ENCODE results near the gene LITAF.

The LITAF gene

GRCh38 chr16:11619327-11619851, 32.7 kb upstream of the LITAF start:
- no peak overlapping the region for H3K9ac ChIP-seq (ENCODE audit: low read length)
- H3K27ac ChIP-seq (ENCODE audit: low read length) = no peak overlapping the region
- H3K4me3 ChIP-seq (ENCODE audit: low read length) = no peak overlapping the region
- no peaks in the 10 kb centered on the region for H3K9me3 ChIP-seq (ENCODE audit: control insufficient read depth, low read depth, low read length)
- H3K27me3 ChIP-seq (ENCODE audit: control insufficient read depth, insufficient read depth, low read length) = no peaks in the 10 kb centered on the region
- H3K4me1 ChIP-seq (ENCODE audit: control insufficient read depth, low read depth, low read length) = peaks cover 16% of the 10 kb centered on the region
- H3K36me3 ChIP-seq (ENCODE audit: control insufficient read depth, low read depth, low read length) = no peaks in the 10 kb centered on the region

- H3K9me3 ChIP-seq (ENCODE audit: control insufficient read depth, low read depth, low read length) = no peaks in the 10 kb centered on the region
- peaks cover 16% of the 10 kb centered on the region for H3K4me1 ChIP-seq (ENCODE audit: control insufficient read depth, low read depth, low read length)
- H3K27me3 ChIP-seq (ENCODE audit: control insufficient read depth, insufficient read depth, low read length) = no peaks in the 10 kb centered on the region
- H3K9ac ChIP-seq (ENCODE audit: low read length) = no peak overlapping the region
- no peaks in the 10 kb centered on the region for H3K36me3 ChIP-seq (ENCODE audit: control insufficient read depth, low read depth, low read length)
- no peak overlapping the region for H3K4me3 ChIP-seq (ENCODE audit: low read length)
- H3K27ac ChIP-seq (ENCODE audit: low read length) = no peak overlapping the region
These were observed 31.5 kb upstream of the LITAF start for GRCh38 chr16:11618107-11618717.

- Histone ChIP-seq H3K4me1 (ENCODE audit: control insufficient read depth, low read depth, low read length) (peaks cover 24% of the 10 kb centered on the region), H3K27me3 (ENCODE audit: control insufficient read depth, insufficient read depth, low read length) (no peaks in the 10 kb centered on the region), H3K4me3 (ENCODE audit: low read length) (no peak overlapping the region), H3K9me3 (ENCODE audit: control insufficient read depth, low read depth, low read length) (no peaks in the 10 kb centered on the region), H3K36me3 (ENCODE audit: control insufficient read depth, low read depth, low read length) (no peaks in the 10 kb centered on the region), H3K9ac (ENCODE audit: low read length) (no peak overlapping the region), H3K27ac (ENCODE audit: low read length) (no peak overlapping the region)
These were observed 29.2 kb upstream of the LITAF start for GRCh38 chr16:11615748-11616447.

GRCh38 chr16:11614587-11615175, 28.0 kb upstream of the LITAF start:
- Histone ChIP-seq H3K27ac (ENCODE audit: low read length) (no peak overlapping the region), H3K36me3 (ENCODE audit: control insufficient read depth, low read depth, low read length) (no peaks in the 10 kb centered on the region), H3K9ac (ENCODE audit: low read length) (no peak overlapping the region), H3K27me3 (ENCODE audit: control insufficient read depth, insufficient read depth, low read length) (no peaks in the 10 kb centered on the region), H3K4me1 (ENCODE audit: control insufficient read depth, low read depth, low read length) (peaks cover 27% of the 10 kb centered on the region), H3K4me3 (ENCODE audit: low read length) (no peak overlapping the region), H3K9me3 (ENCODE audit: control insufficient read depth, low read depth, low read length) (no peaks in the 10 kb centered on the region)

GRCh38 chr16:11613381-11614303, 26.9 kb upstream of the LITAF start:
- no peaks in the 10 kb centered on the region for H3K27me3 ChIP-seq (ENCODE audit: control insufficient read depth, insufficient read depth, low read length)
- H3K36me3 ChIP-seq (ENCODE audit: control insufficient read depth, low read depth, low read length) = no peaks in the 10 kb centered on the region
- H3K4me3 ChIP-seq (ENCODE audit: low read length) = no peak overlapping the region
- H3K9me3 ChIP-seq (ENCODE audit: control insufficient read depth, low read depth, low read length) = no peaks in the 10 kb centered on the region
- no peak overlapping the region for H3K9ac ChIP-seq (ENCODE audit: low read length)
- no peak overlapping the region for H3K27ac ChIP-seq (ENCODE audit: low read length)
- H3K4me1 ChIP-seq (ENCODE audit: control insufficient read depth, low read depth, low read length) = peaks cover 29% of the 10 kb centered on the region

- H3K4me1 ChIP-seq (ENCODE audit: control insufficient read depth, low read depth, low read length) = peaks cover 26% of the 10 kb centered on the region
These were observed 25.9 kb upstream of the LITAF start for GRCh38 chr16:11612665-11613025.

GRCh38 chr16:11611871-11612664, 25.3 kb upstream of the LITAF start:
- no peak overlapping the region for H3K27ac ChIP-seq (ENCODE audit: low read length)
- no peak overlapping the region for H3K9ac ChIP-seq (ENCODE audit: low read length)

More at GRCh38 chr16:11612665-11613025, 25.9 kb upstream of the LITAF start:
- Histone ChIP-seq H3K9ac (ENCODE audit: low read length) (no peak overlapping the region), H3K4me3 (ENCODE audit: low read length) (no peak overlapping the region), H3K27ac (ENCODE audit: low read length) (no peak overlapping the region), H3K27me3 (ENCODE audit: control insufficient read depth, insufficient read depth, low read length) (no peaks in the 10 kb centered on the region), H3K9me3 (ENCODE audit: control insufficient read depth, low read depth, low read length) (no peaks in the 10 kb centered on the region), H3K36me3 (ENCODE audit: control insufficient read depth, low read depth, low read length) (no peaks in the 10 kb centered on the region)

GRCh38 chr16:11610580-11610979, 23.9 kb upstream of the LITAF start:
- Histone ChIP-seq H3K4me3 (ENCODE audit: low read length) (no peak overlapping the region), H3K9ac (ENCODE audit: low read length) (no peak overlapping the region), H3K4me1 (ENCODE audit: control insufficient read depth, low read depth, low read length) (peaks cover 21% of the 10 kb centered on the region), H3K27ac (ENCODE audit: low read length) (no peak overlapping the region), H3K36me3 (ENCODE audit: control insufficient read depth, low read depth, low read length) (no peaks in the 10 kb centered on the region), H3K9me3 (ENCODE audit: control insufficient read depth, low read depth, low read length) (no peaks in the 10 kb centered on the region), H3K27me3 (ENCODE audit: control insufficient read depth, insufficient read depth, low read length) (no peaks in the 10 kb centered on the region)

More at GRCh38 chr16:11611871-11612664, 25.3 kb upstream of the LITAF start:
- no peaks in the 10 kb centered on the region for H3K36me3 ChIP-seq (ENCODE audit: control insufficient read depth, low read depth, low read length)
- H3K9me3 ChIP-seq (ENCODE audit: control insufficient read depth, low read depth, low read length) = no peaks in the 10 kb centered on the region
- H3K4me1 ChIP-seq (ENCODE audit: control insufficient read depth, low read depth, low read length) = peaks cover 26% of the 10 kb centered on the region
- H3K27me3 ChIP-seq (ENCODE audit: control insufficient read depth, insufficient read depth, low read length) = no peaks in the 10 kb centered on the region
- H3K4me3 ChIP-seq (ENCODE audit: low read length) = no peak overlapping the region

GRCh38 chr16:11610121-11610505, 23.4 kb upstream of the LITAF start:
- no peaks in the 10 kb centered on the region for H3K36me3 ChIP-seq (ENCODE audit: control insufficient read depth, low read depth, low read length)
- no peaks in the 10 kb centered on the region for H3K9me3 ChIP-seq (ENCODE audit: control insufficient read depth, low read depth, low read length)
- no peak overlapping the region for H3K9ac ChIP-seq (ENCODE audit: low read length)
- no peak overlapping the region for H3K27ac ChIP-seq (ENCODE audit: low read length)
- H3K4me3 ChIP-seq (ENCODE audit: low read length) = no peak overlapping the region
- H3K4me1 ChIP-seq (ENCODE audit: control insufficient read depth, low read depth, low read length) = peaks cover 19% of the 10 kb centered on the region
- no peaks in the 10 kb centered on the region for H3K27me3 ChIP-seq (ENCODE audit: control insufficient read depth, insufficient read depth, low read length)

- Histone ChIP-seq H3K4me3 (ENCODE audit: low read length) (no peak overlapping the region), H3K36me3 (ENCODE audit: control insufficient read depth, low read depth, low read length) (no peaks in the 10 kb centered on the region), H3K27me3 (ENCODE audit: control insufficient read depth, insufficient read depth, low read length) (no peaks in the 10 kb centered on the region), H3K27ac (ENCODE audit: low read length) (no peak overlapping the region), H3K9ac (ENCODE audit: low read length) (no peak overlapping the region), H3K9me3 (ENCODE audit: control insufficient read depth, low read depth, low read length) (no peaks in the 10 kb centered on the region), H3K4me1 (ENCODE audit: control insufficient read depth, low read depth, low read length) (peaks cover 14% of the 10 kb centered on the region)
These were observed 22.9 kb upstream of the LITAF start for GRCh38 chr16:11609474-11610120.

All from iPS-18a (cell line).